A673 (cell line): ENCODE measurements around the gene MINK1.

Experiments
- CTCF ChIP-seq: fragments of 300-800, 200-600 bp; sonication (generic); conservative IDR thresholded peaks from 2 replicates; pipeline ENCODE4 v1.5.1; 2017; ENCODE audit warnings: low read depth, mild to moderate bottlenecking, antibody characterized with exemption, low read length, moderate library complexity, mixed read lengths
- EZH2 ChIP-seq: fragments of 200-600 bp; sonication (generic); IDR thresholded peaks from 2 replicates; pipeline ENCODE4 v1.6.1; 2017; ENCODE audit warnings: borderline replicate concordance, low read depth, mild to moderate bottlenecking, mixed read lengths, antibody characterized with exemption, low read length; ENCODE audit not compliant: poor library complexity, severe bottlenecking

GRCh38 chr17:4945944-4946280 lies 112.8 kb downstream of the MINK1 start:
- TF ChIP-seq CTCF (no peak), EZH2 (no peak)
